Mucosa of descending colon (tissue), 3 donors: ENCODE measurements around the gene TSPYL2. TPM values are rescaled to one million over a fixed set of nuclear protein-coding genes. Genes with fewer than 3 reads are reported as not detected.

Source experiments
- ATAC-seq: fragments of 200-7000 bp; cut with Tn5 transposase; one replicate; pipeline ENCODE4 v1.9.1; 2020; ENCODE audit warnings: mild to moderate bottlenecking, moderate library complexity
- DNase-seq, 3 donors: peaks; one replicate each; pipeline ENCODE4 v3.0.0-alpha.2; 2020
- H3K36me3 ChIP-seq: fragments of 200-600 bp; one replicate; pipeline ENCODE4 v1.8.0; 2021; ENCODE audit warnings: low read depth, mild to moderate bottlenecking
- H3K4me1 ChIP-seq: fragments of 200-600 bp; one replicate; pipeline ENCODE4 v1.8.0; 2021; ENCODE audit warnings: low read depth, mild to moderate bottlenecking
- H3K4me3 ChIP-seq: fragments of 200-600 bp; one replicate; pipeline ENCODE4 v1.8.0; 2021; ENCODE audit warnings: mild to moderate bottlenecking
- H3K9me3 ChIP-seq: fragments of 200-600 bp; one replicate; pipeline ENCODE4 v1.8.0; 2021; ENCODE audit warnings: mild to moderate bottlenecking
- CTCF ChIP-seq: fragments of 200-600 bp; IDR thresholded peaks from one replicate; pipeline ENCODE4 v1.8.0; 2022; ENCODE audit warnings: antibody characterized with exemption, mild to moderate bottlenecking
- intact Hi-C, 2 donors: fragments of 100-400 bp; cut with DNase I in 1 of 2; cut with micrococcal nuclease in 1 of 2; formaldehyde crosslinking; loops; one replicate each; pipeline versions ENCODE4 v1.11.0 to v1.11.1; 2022; cut with DNase I, micrococcal nuclease
- total RNA-seq, 3 donors: library from RNA; stranded (reverse); fragmentation: NEBNext Ultra II Directional in 2 of 3; extraction: Animal tissue kit (Norgen Biotek cat#: 25700) in 2 of 3; gene quantifications; one replicate each; pipeline versions ENCODE4 v1.2.1 to v1.2.4, GENCODE V29; 2021 to 2023
- donor health status: DM: no; HTN: no; CAD: no; lungs with moderate emphysema.
- donor health status: DM: no; HTN: no; CAD: no.
- donor health status: DM: no; HTN: yes; CAD: no.

The TSPYL2 gene
- total RNA-seq, 3 donors from 2014 or later: 6.7 to 78.7 (median 10.4) TPM

DNA sequence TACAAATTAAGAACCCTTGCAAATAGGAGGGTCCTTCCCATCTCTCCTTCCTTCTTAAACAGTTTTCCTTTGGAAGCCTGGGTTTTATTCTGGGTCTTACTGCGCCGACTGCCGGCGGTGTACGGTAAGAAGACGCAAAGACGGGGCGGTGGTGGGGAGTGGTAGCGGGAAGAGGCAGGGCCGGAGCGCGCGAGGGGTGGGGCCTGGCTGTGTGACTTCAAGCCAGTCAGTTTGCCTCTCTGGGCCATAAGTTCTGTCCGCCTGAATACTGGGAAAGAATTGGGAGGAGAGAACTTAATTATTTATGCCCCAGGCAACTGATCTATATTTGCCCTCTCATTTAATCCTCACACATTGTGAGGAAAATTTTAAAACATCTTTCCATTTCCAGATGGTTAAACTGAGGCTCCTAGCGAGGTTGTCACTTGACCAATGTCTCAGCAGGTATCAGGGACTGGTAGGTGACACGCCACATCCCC lies 11.0 kb downstream of the TSPYL2 start:
- intact Hi-C loops: no loop called here
- Histone ChIP-seq H3K36me3 (no peaks in the 10 kb centered on the region), H3K4me1 (no peaks in the 10 kb centered on the region), H3K4me3 (no peak overlapping the region), H3K9me3 (no peaks in the 10 kb centered on the region)
- TF ChIP-seq CTCF: peak; percentile 16
- DNase-seq (peak; percentile 85 to 90 (median 87)), ATAC-seq (peak; percentile 79)

- ATAC-seq: peak; percentile 91
- Histone ChIP-seq H3K4me1 (no peaks in the 10 kb centered on the region), H3K9me3 (no peaks in the 10 kb centered on the region), H3K36me3 (no peaks in the 10 kb centered on the region), H3K4me3 (peak within 1 kb of the TSS; percentile 22)
- peak; percentile 84 to 89 (median 89) for DNase-seq
- no peak for TF ChIP-seq CTCF
- intact Hi-C loops: no loop called here
Observed at GRCh38 chrX:53093748-53094581, 11.8 kb downstream of the TSPYL2 start, which contains the start of gene KANTR. Gene KANTR, plus strand, starts transcription at chrX:53094142. Its CDS starts 30,131 bp downstream, at chrX:53124273.

GRCh38 chrX:53094582-53094905 lies 12.4 kb downstream of the TSPYL2 start:
- Histone ChIP-seq H3K4me3 (peak overlapping the region; percentile 22), H3K4me1 (no peaks in the 10 kb centered on the region), H3K9me3 (no peaks in the 10 kb centered on the region), H3K36me3 (no peaks in the 10 kb centered on the region)
- intact Hi-C loops: no loop called here
- TF ChIP-seq CTCF: no peak
- DNase-seq: no peak
- ATAC-seq: no peak

- Histone ChIP-seq H3K36me3 (no peaks in the 10 kb centered on the region), H3K4me1 (no peaks in the 10 kb centered on the region), H3K9me3 (no peaks in the 10 kb centered on the region), H3K4me3 (no peak overlapping the region)
- ATAC-seq (no peak), DNase-seq (no peak)
- intact Hi-C loops: no loop called here
- no peak for TF ChIP-seq CTCF
Observed at GRCh38 chrX:53095796-53096195, 13.6 kb downstream of the TSPYL2 start.

DNA sequence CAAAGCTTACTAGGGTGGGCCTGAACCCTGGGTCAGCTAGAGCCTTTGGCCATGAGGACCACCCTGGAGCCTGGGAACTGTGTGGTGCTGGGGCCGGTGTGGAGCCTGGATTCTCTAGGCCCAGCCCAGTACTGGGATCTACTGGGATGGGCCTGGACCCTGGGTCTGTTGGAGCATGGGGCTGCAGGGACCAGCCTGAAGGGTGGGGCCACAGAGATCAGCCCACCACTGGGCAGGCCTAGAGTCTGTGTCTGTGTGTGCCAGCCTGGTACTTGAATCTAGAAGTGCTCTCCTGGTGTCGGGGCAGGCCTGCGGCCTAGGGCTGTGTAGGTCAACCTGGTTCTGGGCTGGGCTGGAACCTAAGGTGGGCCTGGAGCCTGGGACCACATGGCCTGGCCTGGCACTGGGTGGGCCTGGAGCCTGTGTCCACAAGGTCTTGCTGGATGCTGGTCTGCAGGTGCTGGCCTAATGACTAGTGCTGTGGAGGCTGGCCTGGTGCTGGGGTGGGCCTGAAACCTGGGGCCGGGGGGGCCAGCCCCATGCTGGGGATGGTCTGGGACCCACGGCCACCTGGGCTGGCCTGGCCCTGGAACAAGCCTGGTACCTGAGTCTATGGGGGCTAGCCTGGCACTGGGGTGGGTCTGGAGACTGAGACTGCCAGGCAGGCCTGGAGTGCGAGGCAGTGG lies 32.8 kb downstream of the TSPYL2 start:
- Histone ChIP-seq H3K36me3 (no peaks in the 10 kb centered on the region), H3K4me1 (no peaks in the 10 kb centered on the region), H3K9me3 (no peaks in the 10 kb centered on the region), H3K4me3 (no peak overlapping the region)
- DNase-seq: no peak
- intact Hi-C loops: no loop called here
- peak; percentile 18 for ATAC-seq
- no peak for TF ChIP-seq CTCF
